Neural progenitor cell (in vitro differentiated cells): ENCODE data around the gene DDX10. TPM values are rescaled to one million over a fixed set of nuclear protein-coding genes. Genes with fewer than 3 reads are reported as not detected.

Experiments used
- DNase-seq: peaks from one replicate; pipeline ENCODE4 v3.0.0-alpha.2; 2016; ENCODE audit warnings: low spot score
- H2AFZ ChIP-seq: fragments of 200-600 bp; sonication (generic); replicated peaks from 2 replicates; pipeline ENCODE4 v1.6.1; 2016; ENCODE audit warnings: antibody characterized with exemption
- H3F3A ChIP-seq: fragments of 200-600 bp; sonication (generic); 2 replicates; pipeline ENCODE4 v1.6.1; 2016; ENCODE audit warnings: antibody characterized with exemption, low read depth
- H3K27ac ChIP-seq: fragments of 200-600 bp; sonication (generic); 2 replicates; pipeline ENCODE4 v1.5.1; 2016; ENCODE audit warnings: mild to moderate bottlenecking
- H3K27me3 ChIP-seq: fragments of 200-600 bp; sonication (generic); 2 replicates; pipeline ENCODE4 v1.6.1; 2016; ENCODE audit warnings: mild to moderate bottlenecking, moderate library complexity
- H3K36me3 ChIP-seq: fragments of 200-600 bp; sonication (generic); 2 replicates; pipeline ENCODE4 v1.5.1; 2016
- H3K4me1 ChIP-seq: fragments of 200-600 bp; sonication (generic); 2 replicates; pipeline ENCODE4 v1.6.1; 2016; ENCODE audit warnings: mixed run types
- H3K4me2 ChIP-seq: fragments of 200-600 bp; sonication (generic); 2 replicates; pipeline ENCODE4 v1.6.1; 2016
- H3K4me3 ChIP-seq: fragments of 200-600 bp; sonication (generic); 2 replicates; pipeline ENCODE4 v1.5.1; 2016
- H3K79me2 ChIP-seq: fragments of 200-600 bp; sonication (generic); 2 replicates; pipeline ENCODE4 v1.6.1; 2016; ENCODE audit warnings: low read depth
- H3K9ac ChIP-seq: fragments of 200-600 bp; sonication (generic); 2 replicates; pipeline ENCODE4 v1.6.1; 2016
- H3K9me3 ChIP-seq: fragments of 200-600 bp; sonication (generic); 2 replicates; pipeline ENCODE4 v1.5.1; 2016; ENCODE audit warnings: low read depth
- H4K20me1 ChIP-seq: fragments of 200-600 bp; sonication (generic); 2 replicates; pipeline ENCODE4 v1.6.1; 2016; ENCODE audit warnings: low read depth
- H3K27ac Mint-ChIP-seq: 3 replicates; pipeline ENCODE4 v1.8.0; 2021; ENCODE audit warnings: mixed read lengths
- H3K27me3 Mint-ChIP-seq: 2 replicates; pipeline ENCODE4 v1.8.0; 2022; ENCODE audit warnings: low read depth, mild to moderate bottlenecking, inconsistent platforms, moderate library complexity, mixed read lengths; ENCODE audit not compliant: insufficient read depth
- H3K36me3 Mint-ChIP-seq: 3 replicates; pipeline ENCODE4 v1.8.0; 2021; ENCODE audit warnings: mixed read lengths
- H3K4me1 Mint-ChIP-seq: 3 replicates; pipeline ENCODE4 v1.8.0; 2021; ENCODE audit warnings: mixed read lengths
- H3K4me3 Mint-ChIP-seq: 3 replicates; pipeline ENCODE4 v1.8.0; 2021; ENCODE audit warnings: mild to moderate bottlenecking, moderate library complexity, mixed read lengths
- H3K9me3 Mint-ChIP-seq: 3 replicates; pipeline ENCODE4 v1.8.0; 2020; ENCODE audit warnings: mixed read lengths
- EZH2 ChIP-seq: fragments of 200-600 bp; sonication (generic); IDR thresholded peaks from 2 replicates; pipeline ENCODE4 v1.6.1; 2017; ENCODE audit warnings: antibody characterized with exemption, mild to moderate bottlenecking, moderate library complexity
- EZH2phosphoT487 ChIP-seq: fragments of 200-600 bp; sonication (generic); IDR thresholded peaks from 2 replicates; pipeline ENCODE4 v1.6.1; 2017; ENCODE audit warnings: antibody characterized with exemption
- total RNA-seq: library from RNA; depleted of rRNA; stranded (reverse); fragments of >200 nt; gene quantifications from 2 replicates; pipeline ENCODE4 v1.2.3, GENCODE V29; 2015; ENCODE audit warnings: low replicate concordance
- TF ChIP-seq, protein P1 (sequence below): fragments of 200-600 bp; sonication (generic); IDR thresholded peaks from 2 replicates; pipeline ENCODE4 v1.5.1; 2017; ENCODE audit warnings: antibody characterized with exemption, mild to moderate bottlenecking

Gene DDX10
- total RNA-seq, 1 donor from 2014 or later = 34.1 TPM

DNA sequence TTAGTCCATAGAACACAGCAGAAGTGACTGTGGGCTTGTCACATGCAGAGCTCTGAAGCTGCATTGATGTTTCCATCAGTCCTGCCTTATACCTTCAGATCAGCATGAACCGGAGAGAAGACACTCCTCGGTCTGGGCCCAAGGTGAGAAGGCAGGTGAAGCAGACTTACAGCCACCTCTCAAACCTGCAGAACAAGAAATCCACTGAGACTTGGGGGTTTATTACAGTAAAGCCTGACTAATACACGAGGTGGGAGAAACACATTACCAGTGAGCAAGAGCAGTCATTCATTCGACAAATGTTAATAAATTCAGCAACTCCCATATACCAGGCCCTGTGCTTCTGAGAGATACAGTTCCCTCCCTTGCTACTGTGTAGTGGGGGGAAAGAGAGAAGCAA is 279.0 kb downstream of the DDX10 start:
- Mint-ChIP-seq H3K4me1 (no peaks in the 10 kb centered on the region), H3K36me3 (peaks cover 9% of the 10 kb centered on the region), H3K27me3 (no peaks in the 10 kb centered on the region), H3K27ac (no peak overlapping the region), H3K9me3 (no peaks in the 10 kb centered on the region), H3K4me3 (no peak overlapping the region)
- no peaks in the 10 kb centered on the region for H3K4me1 ChIP-seq
- H3K4me3 ChIP-seq = no peak overlapping the region
- no peaks in the 10 kb centered on the region for H3K79me2 ChIP-seq
- H3K9ac ChIP-seq = no peak overlapping the region
- TF ChIP-seq, protein P1, sequence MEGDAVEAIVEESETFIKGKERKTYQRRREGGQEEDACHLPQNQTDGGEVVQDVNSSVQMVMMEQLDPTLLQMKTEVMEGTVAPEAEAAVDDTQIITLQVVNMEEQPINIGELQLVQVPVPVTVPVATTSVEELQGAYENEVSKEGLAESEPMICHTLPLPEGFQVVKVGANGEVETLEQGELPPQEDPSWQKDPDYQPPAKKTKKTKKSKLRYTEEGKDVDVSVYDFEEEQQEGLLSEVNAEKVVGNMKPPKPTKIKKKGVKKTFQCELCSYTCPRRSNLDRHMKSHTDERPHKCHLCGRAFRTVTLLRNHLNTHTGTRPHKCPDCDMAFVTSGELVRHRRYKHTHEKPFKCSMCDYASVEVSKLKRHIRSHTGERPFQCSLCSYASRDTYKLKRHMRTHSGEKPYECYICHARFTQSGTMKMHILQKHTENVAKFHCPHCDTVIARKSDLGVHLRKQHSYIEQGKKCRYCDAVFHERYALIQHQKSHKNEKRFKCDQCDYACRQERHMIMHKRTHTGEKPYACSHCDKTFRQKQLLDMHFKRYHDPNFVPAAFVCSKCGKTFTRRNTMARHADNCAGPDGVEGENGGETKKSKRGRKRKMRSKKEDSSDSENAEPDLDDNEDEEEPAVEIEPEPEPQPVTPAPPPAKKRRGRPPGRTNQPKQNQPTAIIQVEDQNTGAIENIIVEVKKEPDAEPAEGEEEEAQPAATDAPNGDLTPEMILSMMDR = no peak
- TF ChIP-seq EZH2 (no peak), EZH2phosphoT487 (no peak)
- no peak overlapping the region for H3K27ac ChIP-seq
- H3K36me3 ChIP-seq = no peaks in the 10 kb centered on the region
- no peak overlapping the region for H3K4me2 ChIP-seq
- no peaks in the 10 kb centered on the region for H3K9me3 ChIP-seq
- no peaks in the 10 kb centered on the region for H4K20me1 ChIP-seq
- H3F3A ChIP-seq = no peaks in the 10 kb centered on the region
- no peaks in the 10 kb centered on the region for H3K27me3 ChIP-seq
- no peak for DNase-seq
- no peak overlapping the region for H2AFZ ChIP-seq

DNA sequence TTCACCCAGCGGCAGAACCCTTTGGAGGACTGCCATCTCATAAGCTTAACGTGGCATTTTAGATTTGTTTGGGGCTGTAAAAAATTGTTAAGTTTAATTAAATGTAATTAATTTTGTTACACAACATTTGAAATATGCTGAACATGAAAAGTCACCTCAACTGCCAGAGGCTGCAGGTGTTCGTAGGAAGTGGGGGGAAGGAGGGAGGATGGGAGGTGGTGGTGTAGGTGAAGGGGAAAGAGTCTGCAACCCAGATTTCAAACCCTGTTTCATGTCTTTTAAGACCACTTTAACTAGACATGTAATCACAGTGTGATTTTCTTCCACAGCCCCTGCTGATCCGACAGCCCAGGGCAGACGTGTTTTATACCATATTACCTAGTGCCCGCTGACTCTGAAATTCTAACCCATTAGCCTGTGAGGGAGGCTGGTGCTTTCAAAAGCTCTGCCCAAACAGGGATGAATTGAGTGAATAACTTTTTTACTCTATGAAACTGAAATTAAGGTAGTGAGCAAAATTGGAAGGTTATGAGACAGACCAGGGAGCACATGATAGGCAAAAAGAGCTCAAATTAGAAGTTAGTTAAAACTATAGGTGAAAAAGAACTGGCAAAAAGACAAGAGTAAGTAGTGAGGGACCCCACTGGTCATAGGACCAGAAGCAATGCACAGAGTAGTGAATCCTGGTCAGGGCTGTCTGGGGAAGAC is 279.8 kb downstream of the DDX10 start:
- Histone ChIP-seq H2AFZ (no peak overlapping the region), H3K4me1 (no peaks in the 10 kb centered on the region), H4K20me1 (no peaks in the 10 kb centered on the region), H3F3A (no peaks in the 10 kb centered on the region), H3K27ac (no peak overlapping the region), H3K4me2 (no peak overlapping the region), H3K79me2 (no peaks in the 10 kb centered on the region), H3K9me3 (no peaks in the 10 kb centered on the region), H3K9ac (no peak overlapping the region), H3K36me3 (no peaks in the 10 kb centered on the region), H3K27me3 (no peaks in the 10 kb centered on the region), H3K4me3 (no peak overlapping the region)
- no peak for TF ChIP-seq EZH2
- Mint-ChIP-seq H3K4me3 (no peak overlapping the region), H3K36me3 (peaks cover 10% of the 10 kb centered on the region), H3K9me3 (peaks cover 2% of the 10 kb centered on the region), H3K27me3 (no peaks in the 10 kb centered on the region), H3K4me1 (no peaks in the 10 kb centered on the region), H3K27ac (no peak overlapping the region)
- no peak for DNase-seq

DNA sequence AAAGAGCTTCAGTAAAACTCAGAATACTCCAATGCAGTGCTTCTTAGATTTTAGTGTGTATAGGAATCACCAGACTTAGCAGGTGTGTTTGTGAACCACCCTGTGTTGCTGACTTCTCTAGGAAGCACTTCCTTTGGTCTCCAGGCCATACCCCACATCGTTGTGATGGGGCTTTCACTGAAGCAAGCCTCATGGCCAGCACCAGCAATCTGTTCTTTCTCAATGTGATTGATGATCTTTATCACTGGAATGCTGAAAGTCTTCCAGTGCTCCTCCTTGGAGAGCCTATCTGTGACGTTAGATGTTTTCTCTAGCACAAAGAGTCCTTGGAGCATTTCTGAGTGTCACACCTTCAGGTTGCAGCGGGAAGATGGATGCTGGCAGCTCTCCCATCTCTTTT is 280.5 kb downstream of the DDX10 start:
- Histone ChIP-seq H3K27me3 (no peaks in the 10 kb centered on the region), H3K9ac (no peak overlapping the region), H2AFZ (no peak overlapping the region), H3F3A (no peaks in the 10 kb centered on the region), H3K9me3 (no peaks in the 10 kb centered on the region), H3K36me3 (no peaks in the 10 kb centered on the region), H4K20me1 (no peaks in the 10 kb centered on the region), H3K4me1 (no peaks in the 10 kb centered on the region), H3K4me3 (no peak overlapping the region), H3K4me2 (no peak overlapping the region), H3K27ac (no peak overlapping the region), H3K79me2 (no peaks in the 10 kb centered on the region)
- H3K4me3 Mint-ChIP-seq = no peak overlapping the region
- H3K4me1 Mint-ChIP-seq = no peaks in the 10 kb centered on the region
- peaks cover 8% of the 10 kb centered on the region for H3K36me3 Mint-ChIP-seq
- H3K27me3 Mint-ChIP-seq = no peaks in the 10 kb centered on the region
- TF ChIP-seq, protein P1 = no peak
- TF ChIP-seq EZH2phosphoT487 = no peak
- TF ChIP-seq EZH2 = no peak
- no peak overlapping the region for H3K27ac Mint-ChIP-seq
- peaks cover 2% of the 10 kb centered on the region for H3K9me3 Mint-ChIP-seq
- DNase-seq = no peak
